KMS-11 (cell line): ENCODE data around the gene C2CD4B.

Source experiments
- H2AFZ ChIP-seq: fragments of 200-600 bp; sonication (generic); 2 replicates; pipeline ENCODE4 v1.6.1; 2016; ENCODE audit warnings: antibody characterized with exemption, mixed run types, low read depth
- H3K27ac ChIP-seq: fragments of 200-600 bp; sonication (generic); 2 replicates; pipeline ENCODE4 v1.6.1; 2016; ENCODE audit warnings: mild to moderate bottlenecking, mixed run types
- H3K27me3 ChIP-seq: fragments of 200-600 bp; sonication (generic); 2 replicates; pipeline ENCODE4 v1.6.1; 2017; ENCODE audit warnings: mild to moderate bottlenecking, low read depth, mixed run types, moderate library complexity; ENCODE audit not compliant: insufficient read depth
- H3K36me3 ChIP-seq: fragments of 200-600 bp; sonication (generic); 2 replicates; pipeline ENCODE4 v1.6.1; 2017; ENCODE audit warnings: mild to moderate bottlenecking, mixed run types; ENCODE audit not compliant: insufficient read depth
- H3K4me1 ChIP-seq: fragments of 200-600 bp; sonication (generic); 2 replicates; pipeline ENCODE4 v1.6.1; 2016; ENCODE audit warnings: mild to moderate bottlenecking, low read depth, mixed run types; ENCODE audit not compliant: poor library complexity, severe bottlenecking
- H3K4me2 ChIP-seq: fragments of 200-600 bp; sonication (generic); 2 replicates; pipeline ENCODE4 v1.7.0; 2016; ENCODE audit warnings: mild to moderate bottlenecking, mixed run types
- H3K4me3 ChIP-seq: fragments of 200-600 bp; sonication (generic); IDR thresholded peaks from 2 replicates; pipeline ENCODE4 v1.6.1; 2017; ENCODE audit warnings: low read depth, low read length, mixed read lengths; ENCODE audit not compliant: insufficient read depth
- H3K79me2 ChIP-seq: fragments of 200-600 bp; sonication (generic); 2 replicates; pipeline ENCODE4 v1.6.1; 2016; ENCODE audit warnings: low read depth, mixed run types; ENCODE audit not compliant: insufficient read depth
- H3K9ac ChIP-seq: fragments of 200-600 bp; sonication (generic); 2 replicates; pipeline ENCODE4 v1.6.1; 2016; ENCODE audit warnings: mild to moderate bottlenecking, mixed run types
- H4K20me1 ChIP-seq: fragments of 200-600 bp; sonication (generic); 2 replicates; pipeline ENCODE4 v1.6.1; 2016; ENCODE audit warnings: mild to moderate bottlenecking, mixed run types; ENCODE audit not compliant: insufficient read depth
- TF ChIP-seq, protein P1 (sequence below): fragments of 200-600 bp; sonication (generic); conservative IDR thresholded peaks from 2 replicates; pipeline ENCODE4 v1.6.1; 2017; ENCODE audit warnings: low read depth, mild to moderate bottlenecking, antibody characterized with exemption, low read length, moderate library complexity, mixed read lengths

Gene C2CD4B

DNA sequence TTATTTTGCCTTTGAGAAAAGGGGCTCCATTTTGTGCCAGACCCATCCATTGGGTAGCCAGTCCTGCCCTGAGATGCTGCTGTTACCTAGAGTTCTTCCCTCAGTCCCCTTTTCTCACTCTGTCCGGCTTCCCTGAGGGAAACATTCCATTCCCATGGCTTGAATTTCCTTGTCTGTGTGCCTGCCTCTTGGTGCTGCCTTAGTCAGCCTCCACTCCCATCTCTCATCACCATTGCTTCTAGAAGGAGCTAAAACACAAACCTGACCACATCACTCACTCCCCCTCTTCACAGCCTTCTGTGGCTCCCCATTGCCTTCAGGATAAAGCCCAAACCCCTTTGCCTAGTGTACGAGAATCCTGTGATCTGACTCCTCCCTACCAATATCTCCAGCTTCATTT, 25.2 kb upstream of the C2CD4B start:
- Histone ChIP-seq H2AFZ (no peak overlapping the region), H3K4me2 (no peak overlapping the region), H4K20me1 (no peaks in the 10 kb centered on the region), H3K27ac (no peak overlapping the region), H3K36me3 (no peaks in the 10 kb centered on the region), H3K4me3 (no peak overlapping the region), H3K27me3 (no peaks in the 10 kb centered on the region), H3K9ac (no peak overlapping the region), H3K79me2 (no peaks in the 10 kb centered on the region), H3K4me1 (no peaks in the 10 kb centered on the region)
- TF ChIP-seq, protein P1, sequence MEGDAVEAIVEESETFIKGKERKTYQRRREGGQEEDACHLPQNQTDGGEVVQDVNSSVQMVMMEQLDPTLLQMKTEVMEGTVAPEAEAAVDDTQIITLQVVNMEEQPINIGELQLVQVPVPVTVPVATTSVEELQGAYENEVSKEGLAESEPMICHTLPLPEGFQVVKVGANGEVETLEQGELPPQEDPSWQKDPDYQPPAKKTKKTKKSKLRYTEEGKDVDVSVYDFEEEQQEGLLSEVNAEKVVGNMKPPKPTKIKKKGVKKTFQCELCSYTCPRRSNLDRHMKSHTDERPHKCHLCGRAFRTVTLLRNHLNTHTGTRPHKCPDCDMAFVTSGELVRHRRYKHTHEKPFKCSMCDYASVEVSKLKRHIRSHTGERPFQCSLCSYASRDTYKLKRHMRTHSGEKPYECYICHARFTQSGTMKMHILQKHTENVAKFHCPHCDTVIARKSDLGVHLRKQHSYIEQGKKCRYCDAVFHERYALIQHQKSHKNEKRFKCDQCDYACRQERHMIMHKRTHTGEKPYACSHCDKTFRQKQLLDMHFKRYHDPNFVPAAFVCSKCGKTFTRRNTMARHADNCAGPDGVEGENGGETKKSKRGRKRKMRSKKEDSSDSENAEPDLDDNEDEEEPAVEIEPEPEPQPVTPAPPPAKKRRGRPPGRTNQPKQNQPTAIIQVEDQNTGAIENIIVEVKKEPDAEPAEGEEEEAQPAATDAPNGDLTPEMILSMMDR = no peak

DNA sequence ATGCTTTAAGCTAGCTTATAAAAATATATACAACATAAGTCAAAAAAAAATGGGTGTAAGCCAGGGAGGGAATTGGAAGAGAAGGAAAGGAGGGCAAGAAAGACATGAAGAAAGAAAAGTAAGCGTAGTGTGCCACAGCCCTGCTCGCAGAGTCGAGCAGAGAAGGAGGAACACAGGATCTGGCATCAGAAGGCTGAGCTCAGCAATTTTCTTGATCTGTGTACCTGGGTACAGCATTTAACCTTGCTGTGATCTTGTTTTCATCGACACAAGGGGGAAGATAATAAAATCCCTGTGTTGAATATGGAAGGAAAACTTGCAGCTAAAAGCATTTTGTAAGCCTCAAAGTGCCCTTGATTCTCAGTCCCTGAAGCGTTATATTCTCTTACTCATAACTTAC, 23.7 kb upstream of the C2CD4B start:
- Histone ChIP-seq H3K27me3 (no peaks in the 10 kb centered on the region), H2AFZ (no peak overlapping the region), H4K20me1 (no peaks in the 10 kb centered on the region), H3K79me2 (no peaks in the 10 kb centered on the region), H3K9ac (no peak overlapping the region), H3K4me1 (no peaks in the 10 kb centered on the region), H3K27ac (no peak overlapping the region), H3K4me3 (no peak overlapping the region), H3K36me3 (no peaks in the 10 kb centered on the region), H3K4me2 (no peak overlapping the region)
- TF ChIP-seq, protein P1 = no peak

DNA sequence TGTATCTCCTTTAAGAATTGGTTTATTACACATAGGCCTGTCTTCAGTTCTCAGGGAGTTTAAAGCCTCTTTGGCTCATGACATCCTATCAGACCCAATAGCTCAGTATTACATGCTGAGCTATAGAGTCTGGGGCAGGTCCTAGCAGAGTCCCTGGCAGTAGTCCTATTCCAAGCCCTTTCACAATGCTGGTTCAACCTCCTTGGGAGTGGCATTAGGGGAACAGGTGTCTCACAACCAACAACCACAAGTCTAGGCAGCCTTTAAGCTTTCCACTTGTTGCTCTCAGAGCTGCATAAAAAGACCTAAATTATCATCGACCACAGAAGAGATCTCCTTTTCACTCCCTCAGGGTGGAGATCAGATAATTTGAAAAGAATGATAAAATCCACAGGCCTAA, 22.8 kb upstream of the C2CD4B start:
- Histone ChIP-seq H3K27ac (no peak overlapping the region), H3K4me1 (no peaks in the 10 kb centered on the region), H4K20me1 (no peaks in the 10 kb centered on the region), H2AFZ (no peak overlapping the region), H3K27me3 (no peaks in the 10 kb centered on the region), H3K79me2 (no peaks in the 10 kb centered on the region), H3K4me3 (no peak overlapping the region), H3K4me2 (no peak overlapping the region), H3K9ac (no peak overlapping the region), H3K36me3 (no peaks in the 10 kb centered on the region)
- TF ChIP-seq, protein P1 = no peak

DNA sequence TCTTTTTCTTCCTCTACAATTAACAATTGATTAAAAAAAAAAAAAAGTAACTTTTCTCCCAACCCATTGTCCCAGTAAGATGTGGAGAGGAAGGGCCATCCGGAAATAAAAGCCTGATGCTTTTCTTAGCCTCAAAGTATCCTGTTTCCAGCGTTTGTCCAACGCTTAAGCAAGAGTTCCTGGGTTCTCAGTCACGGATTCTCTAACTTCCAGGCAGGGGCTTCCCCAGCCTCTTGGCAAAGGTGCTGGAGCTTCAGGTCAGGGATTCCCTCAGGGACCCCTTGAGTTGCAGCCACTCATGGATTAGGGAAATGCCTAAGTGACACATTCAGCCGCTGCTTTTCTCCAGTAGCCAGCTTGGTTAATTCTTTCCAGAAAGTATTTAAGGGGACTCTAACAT, 22.3 kb upstream of the C2CD4B start:
- Histone ChIP-seq H3K4me2 (no peak overlapping the region), H3K27ac (no peak overlapping the region), H3K4me1 (no peaks in the 10 kb centered on the region), H3K79me2 (no peaks in the 10 kb centered on the region), H3K9ac (no peak overlapping the region), H4K20me1 (no peaks in the 10 kb centered on the region), H3K4me3 (no peak overlapping the region), H3K27me3 (no peaks in the 10 kb centered on the region), H3K36me3 (no peaks in the 10 kb centered on the region), H2AFZ (no peak overlapping the region)
- TF ChIP-seq, protein P1 = no peak

DNA sequence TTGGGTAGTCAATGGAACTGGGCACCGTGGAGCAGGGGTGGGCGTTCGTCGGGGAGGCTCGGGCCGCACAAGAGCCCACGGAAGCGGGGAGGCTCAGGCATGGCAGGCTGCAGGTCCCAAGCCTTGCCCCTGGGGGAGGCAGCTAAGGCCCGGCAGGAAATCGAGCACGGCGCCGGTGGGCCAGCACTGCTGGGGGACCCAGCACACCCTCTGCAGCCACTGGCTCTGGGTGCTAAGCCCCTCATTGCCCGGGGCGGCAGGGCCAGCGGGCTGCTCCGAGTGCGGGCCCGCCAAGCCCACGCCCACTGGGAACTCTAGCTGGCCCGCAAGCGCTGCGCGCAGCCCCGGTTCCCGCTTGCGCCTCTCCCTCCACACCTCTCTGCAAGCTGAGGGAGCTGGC, 21.5 kb upstream of the C2CD4B start:
- Histone ChIP-seq H2AFZ (no peak overlapping the region), H3K9ac (no peak overlapping the region), H3K79me2 (no peaks in the 10 kb centered on the region), H3K36me3 (no peaks in the 10 kb centered on the region), H3K27me3 (no peaks in the 10 kb centered on the region), H4K20me1 (no peaks in the 10 kb centered on the region), H3K4me1 (no peaks in the 10 kb centered on the region), H3K4me2 (no peak overlapping the region), H3K27ac (no peak overlapping the region), H3K4me3 (no peak overlapping the region)
- TF ChIP-seq, protein P1 = no peak
